ENCODE measurements around the gene RALBP1. TPM values are rescaled to one million over a fixed set of nuclear protein-coding genes. Genes with fewer than 3 reads are reported as not detected.
"Not testable (repeated sequence)": the region's sequence is repeated elsewhere in the genome, so short reads cannot be mapped to it uniquely, and the experiment has no call there.

RALBP1 gene
- total RNA-seq, 8 experiments from 2014 or later, result 22.0 to 46.4 (median 28.3) TPM

DNA sequence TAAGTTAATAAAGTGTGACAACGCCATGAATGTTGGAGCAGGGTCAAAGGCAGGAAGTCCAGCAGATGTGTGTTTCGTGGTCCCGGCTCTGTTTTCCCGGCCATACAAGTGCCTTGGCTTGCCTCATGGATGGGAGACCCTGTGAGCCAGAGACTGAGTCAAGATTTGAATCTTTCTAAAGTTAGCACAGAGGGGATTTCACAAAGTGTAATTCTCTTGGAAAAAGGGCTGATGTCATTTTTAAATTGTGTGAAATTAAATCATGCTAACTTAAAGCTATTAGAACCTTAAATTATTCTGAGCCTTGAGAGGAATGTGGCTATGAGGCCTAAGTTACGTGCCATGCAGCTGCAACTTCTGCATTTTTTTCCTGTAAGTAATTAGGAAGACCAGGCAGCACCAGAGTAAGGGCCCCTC is 38.3 kb upstream of the RALBP1 start:
- in situ Hi-C loops (cut with MboI; ENCODE audit: low pct_unique_long_range_greater_than_20kb in 2 of 9, low sequenced_read_pairs in 9 of 9, unreplicated experiment in 9 of 9), result no loop called here
- Histone ChIP-seq H3K4me1 (replicated peaks in 1 of 2) (peaks cover 12 to 15% of the 10 kb centered on the region in 2 donors), H3K27ac (no peak overlapping the region), H3K4me3 (no peak overlapping the region)
- ATAC-seq (replicated peaks in 6 of 8), result peak in 1 of 8 experiments; percentile 28
- WGBS, 10 experiments, result 7 to 100% (median 75%) methylated on average over 1 to 5 of the region's 5 CpGs

DNA sequence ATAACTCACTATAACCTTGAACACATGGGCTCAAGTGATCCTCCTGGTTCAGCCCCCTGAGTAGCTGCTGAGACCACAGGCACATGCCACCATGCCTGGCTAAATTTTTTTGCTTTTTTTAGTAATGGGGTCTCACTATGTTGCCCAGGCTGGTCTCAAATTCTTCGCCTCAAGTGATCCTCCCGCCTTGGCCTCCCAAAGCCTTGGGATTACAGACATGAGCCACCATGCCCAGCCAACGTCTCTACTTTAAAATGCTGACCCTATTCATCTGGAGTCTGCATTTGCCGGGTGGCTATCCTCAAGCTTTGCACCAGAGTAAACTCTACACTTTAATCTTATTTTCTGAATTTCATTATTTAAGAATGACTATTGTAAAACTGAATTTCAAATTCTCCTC is 37.6 kb upstream of the RALBP1 start:
- ATAC-seq (replicated peaks in 6 of 8), result no peak
- WGBS, 10 experiments, result 80 to 100% (median 96%) methylated on average over 1 to 4 of the region's 4 CpGs; no CpG with 5 or more reads in 4 of the 10 experiments
- Histone ChIP-seq H3K4me3 (no peak overlapping the region), H3K27ac (no peak overlapping the region), H3K4me1 (replicated peaks in 1 of 2) (peaks cover 12 to 15% of the 10 kb centered on the region in 2 donors)
- in situ Hi-C loops (cut with MboI; ENCODE audit: low pct_unique_long_range_greater_than_20kb in 2 of 9, low sequenced_read_pairs in 9 of 9, unreplicated experiment in 9 of 9), result no loop called here

DNA sequence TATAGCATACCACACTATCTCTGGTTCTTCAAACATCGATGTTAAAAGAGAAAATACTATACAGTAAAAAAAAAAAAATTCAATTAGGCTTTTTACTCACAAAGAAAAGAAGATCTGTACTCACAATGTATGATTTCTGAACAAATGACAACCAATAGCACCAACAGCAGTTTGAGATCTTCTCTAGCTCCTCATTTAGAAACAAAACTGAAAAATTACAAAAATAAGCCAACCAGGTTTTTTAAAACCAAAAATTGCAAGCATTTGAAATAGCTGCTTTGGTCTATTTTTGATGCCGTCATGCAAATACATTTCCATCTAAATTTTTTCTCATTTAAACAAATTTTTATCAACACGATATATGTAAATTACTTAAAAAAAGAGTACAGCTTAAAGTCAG is 34.3 kb upstream of the RALBP1 start:
- in situ Hi-C loops (cut with MboI; ENCODE audit: low pct_unique_long_range_greater_than_20kb in 2 of 9, low sequenced_read_pairs in 9 of 9, unreplicated experiment in 9 of 9), result no loop called here
- whole genome bisulfite sequencing, 10 experiments, result 77 to 100% (median 92%) methylated on average over 1 to 3 of the region's 3 CpGs

DNA sequence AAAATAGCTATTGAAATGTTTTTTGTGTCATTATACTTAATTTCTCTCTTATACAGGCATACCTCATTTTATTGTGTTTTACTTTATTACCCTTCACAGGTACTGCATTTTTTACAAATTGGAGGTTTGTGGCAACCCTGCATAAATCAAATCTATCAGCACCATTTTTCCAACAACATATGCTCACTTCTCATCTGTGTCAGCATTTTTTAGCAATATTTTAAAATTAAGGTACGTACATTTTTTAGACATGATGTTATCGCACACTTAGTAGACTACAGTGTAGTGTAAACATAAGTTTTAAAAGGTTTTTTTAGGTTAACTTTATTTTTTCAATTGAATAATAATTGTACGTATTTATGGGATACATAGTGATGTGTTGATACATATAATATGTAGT is 30.8 kb upstream of the RALBP1 start:
- H3K27ac ChIP-seq, result no peak overlapping the region
- 66 to 100% (median 95%) methylated on average over 2 to 3 of the region's 3 CpGs for WGBS, 10 experiments
- in situ Hi-C loops (cut with MboI; ENCODE audit: low pct_unique_long_range_greater_than_20kb in 2 of 9, low sequenced_read_pairs in 9 of 9, unreplicated experiment in 9 of 9), result no loop called here
- ATAC-seq (replicated peaks in 6 of 8), result no peak
- no peak overlapping the region for H3K4me3 ChIP-seq
- H3K4me1 ChIP-seq (replicated peaks in 1 of 2), result no peaks in the 10 kb centered on the region

More for the DNA sequence above, 34.3 kb upstream of the RALBP1 start:
- Histone ChIP-seq H3K4me1 (replicated peaks in 1 of 2) (no peaks in the 10 kb centered on the region), H3K4me3 (no peak overlapping the region), H3K27ac (no peak overlapping the region)
- no peak for ATAC-seq (replicated peaks in 6 of 8)

DNA sequence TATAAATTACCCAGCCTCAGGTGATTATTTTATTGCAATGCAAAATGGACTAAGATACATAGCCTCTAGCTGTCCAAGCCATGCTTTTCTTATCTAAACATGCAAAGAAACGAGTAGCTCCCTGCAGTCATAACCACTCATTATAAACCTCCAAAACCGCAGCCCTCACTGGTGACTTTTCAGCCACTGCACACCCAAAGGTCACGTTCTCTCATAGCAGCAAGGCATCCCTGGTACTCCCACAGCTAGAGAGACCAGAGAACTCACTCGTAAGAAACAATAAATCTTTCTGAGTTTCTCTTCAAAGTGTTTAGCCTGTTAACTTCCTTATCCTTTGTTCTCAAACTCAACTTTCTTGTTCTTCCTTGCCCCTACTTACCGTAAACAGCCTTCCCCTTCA is 28.5 kb upstream of the RALBP1 start:
- ATAC-seq (replicated peaks in 6 of 8), result no peak
- in situ Hi-C loops (cut with MboI; ENCODE audit: low pct_unique_long_range_greater_than_20kb in 2 of 9, low sequenced_read_pairs in 9 of 9, unreplicated experiment in 9 of 9), result no loop called here
- peaks cover 0 to 7% of the 10 kb centered on the region in 2 donors for H3K4me1 ChIP-seq (replicated peaks in 1 of 2)
- H3K4me3 ChIP-seq, result no peak overlapping the region
- WGBS, 10 experiments, result 0 to 100% (median 79%) methylated on average over 1 to 4 of the region's 5 CpGs; no CpG with 5 or more reads in 2 of the 10 experiments
- no peak overlapping the region for H3K27ac ChIP-seq

DNA sequence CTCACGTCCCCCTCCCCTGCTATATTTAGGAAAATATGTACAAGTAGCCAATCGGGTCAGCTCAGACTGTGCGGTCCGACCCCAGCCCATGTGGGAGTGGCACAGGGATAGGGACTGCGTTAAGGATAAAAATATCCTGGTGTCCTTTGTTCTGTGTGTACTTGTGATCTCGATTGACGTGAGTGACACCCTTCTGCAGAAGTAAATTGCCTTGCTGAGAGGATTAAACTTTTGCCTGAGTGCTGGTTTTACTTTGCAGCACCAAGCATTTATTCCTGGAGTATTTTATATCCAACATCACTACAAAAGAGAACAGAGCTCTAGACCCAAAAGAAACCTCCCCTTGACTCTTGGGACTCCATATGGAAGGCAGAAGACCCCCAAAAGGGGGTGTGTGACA is 28.0 kb upstream of the RALBP1 start:
- in situ Hi-C loops (cut with MboI; ENCODE audit: low pct_unique_long_range_greater_than_20kb in 2 of 9, low sequenced_read_pairs in 9 of 9, unreplicated experiment in 9 of 9), result no loop called here
- no peak overlapping the region for H3K27ac ChIP-seq
- WGBS, 10 experiments, result 63 to 100% (median 93%) methylated on average over 1 to 7 of the region's 7 CpGs; no CpG with 5 or more reads in 3 of the 10 experiments
- peaks cover 0 to 7% of the 10 kb centered on the region in 2 donors for H3K4me1 ChIP-seq (replicated peaks in 1 of 2)
- H3K4me3 ChIP-seq, result no peak overlapping the region
- no peak for ATAC-seq (replicated peaks in 6 of 8)

- 16 to 89% (median 64%) methylated on average over 1 to 11 of the region's 12 CpGs for WGBS, 10 experiments
- Histone ChIP-seq H3K27ac (no peak overlapping the region), H3K4me1 (replicated peaks in 1 of 2) (peaks cover 0 to 7% of the 10 kb centered on the region in 2 donors), H3K4me3 (no peak overlapping the region)
- ATAC-seq (replicated peaks in 6 of 8), result peak in 4 of 8 experiments; percentile 16 to 41 (median 28)
- in situ Hi-C loops (cut with MboI; ENCODE audit: low pct_unique_long_range_greater_than_20kb in 2 of 9, low sequenced_read_pairs in 9 of 9, unreplicated experiment in 9 of 9), result no loop called here
Observed at GRCh38 chr18:9449600-9450414, 25.5 kb upstream of the RALBP1 start.

DNA sequence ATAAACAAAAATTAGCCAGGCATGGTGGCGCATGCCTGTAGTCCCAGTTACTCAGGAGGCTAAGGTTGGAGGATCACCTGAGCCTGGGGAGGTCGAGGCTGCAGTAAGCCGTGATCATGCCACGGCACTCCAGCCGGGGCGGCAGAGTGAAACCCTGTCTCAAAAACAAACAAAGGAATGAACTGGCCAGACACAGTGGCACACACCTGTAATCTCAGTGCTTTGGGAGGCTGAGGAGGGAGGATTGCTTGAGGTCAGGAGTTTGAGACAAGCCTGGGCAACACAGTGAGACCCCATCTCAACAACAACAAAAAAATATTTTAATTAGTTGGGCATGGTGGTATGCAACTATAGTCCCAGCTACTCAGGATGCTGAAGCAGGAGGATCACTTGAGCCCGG is 24.4 kb upstream of the RALBP1 start:
- H3K4me3 ChIP-seq; ATAC-seq (replicated peaks in 6 of 8); H3K4me1 ChIP-seq (replicated peaks in 1 of 2); in situ Hi-C loops (cut with MboI; ENCODE audit: low pct_unique_long_range_greater_than_20kb in 2 of 9, low sequenced_read_pairs in 9 of 9, unreplicated experiment in 9 of 9); H3K27ac ChIP-seq: not testable (repeated sequence)
- WGBS, 10 experiments, result 44 to 100% (median 91%) methylated on average over 1 to 7 of the region's 7 CpGs; no CpG with 5 or more reads in 1 of the 10 experiments

DNA sequence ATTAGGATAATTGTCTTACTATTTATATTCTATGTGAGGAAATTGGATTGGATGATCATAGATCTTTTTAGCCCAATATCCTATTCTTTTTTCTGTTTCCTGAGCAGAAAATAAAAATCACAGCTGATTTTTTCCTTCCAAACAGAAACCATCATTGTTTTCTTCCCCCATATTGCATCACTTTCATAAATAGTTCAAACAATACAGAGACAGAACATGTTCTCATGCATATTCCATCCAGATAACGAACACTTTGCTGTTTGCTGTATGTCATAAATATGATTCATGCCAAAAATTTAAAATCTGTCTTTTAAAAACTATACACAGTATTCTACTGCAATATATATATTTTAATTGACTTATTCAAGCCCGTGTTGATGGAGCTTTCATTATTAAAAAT is 22.0 kb upstream of the RALBP1 start:
- 0 to 100% (median 92%) methylated on average over 1 to 2 of the region's 2 CpGs for WGBS, 10 experiments
- in situ Hi-C loops (cut with MboI; ENCODE audit: low pct_unique_long_range_greater_than_20kb in 2 of 9, low sequenced_read_pairs in 9 of 9, unreplicated experiment in 9 of 9), result no loop called here
- H3K27ac ChIP-seq, result no peak overlapping the region

GRCh38 chr18:9454061-9454703 is 21.1 kb upstream of the RALBP1 start:
- in situ Hi-C loops (cut with MboI; ENCODE audit: low pct_unique_long_range_greater_than_20kb in 2 of 9, low sequenced_read_pairs in 9 of 9, unreplicated experiment in 9 of 9), result no loop called here
- H3K4me1 ChIP-seq (replicated peaks in 1 of 2), result peaks cover 0 to 7% of the 10 kb centered on the region in 2 donors
- no peak overlapping the region for H3K4me3 ChIP-seq
- H3K27ac ChIP-seq, result no peak overlapping the region
- peak in 1 of 8 experiments; percentile 19 for ATAC-seq (replicated peaks in 6 of 8)
- 20 to 88% (median 39%) methylated on average over 1 to 5 of the region's 5 CpGs for WGBS, 10 experiments

More for the DNA sequence above, 22.0 kb upstream of the RALBP1 start:
- Histone ChIP-seq H3K4me3 (no peak overlapping the region), H3K4me1 (replicated peaks in 1 of 2) (peaks cover 0 to 7% of the 10 kb centered on the region in 2 donors)
- no peak for ATAC-seq (replicated peaks in 6 of 8)

DNA sequence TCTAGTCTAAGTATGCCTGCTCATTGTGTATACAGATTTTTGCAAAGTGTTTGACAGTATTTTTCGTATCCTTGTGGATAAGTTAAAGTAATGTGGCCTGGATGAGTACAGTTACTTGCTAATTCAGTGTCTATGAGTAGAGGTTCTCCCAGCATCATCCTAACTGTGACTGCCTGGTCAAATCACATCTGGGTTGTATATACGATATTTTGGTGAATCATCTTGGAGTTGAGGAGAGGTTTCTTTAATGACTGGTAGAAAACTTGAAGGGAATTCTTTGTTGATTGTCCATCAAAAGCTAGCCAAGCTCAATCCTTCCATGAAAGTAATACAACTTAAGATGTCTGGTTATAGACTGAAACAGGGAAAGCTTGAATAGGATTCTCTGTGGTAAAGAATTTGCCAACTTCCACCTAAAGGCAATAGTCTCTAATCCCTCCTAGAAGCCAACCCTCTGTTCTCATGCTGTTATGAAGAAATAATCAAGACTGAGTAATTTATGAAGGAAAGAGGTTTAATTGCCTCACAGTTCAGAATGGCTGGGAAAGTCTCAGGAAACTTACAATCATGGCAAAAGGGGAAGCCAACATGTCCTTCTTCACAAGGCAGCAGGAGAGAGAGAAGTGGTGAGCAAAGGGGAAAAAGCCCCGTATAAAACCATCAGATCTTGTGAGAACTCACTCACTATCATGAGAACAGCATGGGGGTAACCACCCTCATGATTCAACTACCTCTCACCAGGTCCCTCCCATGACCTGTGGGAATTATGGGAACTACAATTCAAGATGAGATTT is 19.4 kb upstream of the RALBP1 start:
- Histone ChIP-seq H3K4me3 (no peak overlapping the region), H3K4me1 (replicated peaks in 1 of 2) (no peaks in the 10 kb centered on the region), H3K27ac (no peak overlapping the region)
- WGBS, 10 experiments, result 52 to 100% (median 83%) methylated on average over 1 to 3 of the region's 3 CpGs
- no peak for ATAC-seq (replicated peaks in 6 of 8)
- in situ Hi-C loops (cut with MboI; ENCODE audit: low pct_unique_long_range_greater_than_20kb in 2 of 9, low sequenced_read_pairs in 9 of 9, unreplicated experiment in 9 of 9), result no loop called here

GRCh38 chr18:9466127-9466526 is 9.2 kb upstream of the RALBP1 start:
- in situ Hi-C loops (cut with MboI; ENCODE audit: low pct_unique_long_range_greater_than_20kb in 2 of 9, low sequenced_read_pairs in 9 of 9, unreplicated experiment in 9 of 9), result no loop called here
- WGBS, 10 experiments, result 50 to 94% (median 66%) methylated on average over 1 to 2 of the region's 2 CpGs; no CpG with 5 or more reads in 1 of the 10 experiments
- Histone ChIP-seq H3K4me1 (replicated peaks in 1 of 2) (no peaks in the 10 kb centered on the region), H3K27ac (no peak overlapping the region), H3K4me3 (no peak overlapping the region)
- ATAC-seq (replicated peaks in 6 of 8), result no peak

DNA sequence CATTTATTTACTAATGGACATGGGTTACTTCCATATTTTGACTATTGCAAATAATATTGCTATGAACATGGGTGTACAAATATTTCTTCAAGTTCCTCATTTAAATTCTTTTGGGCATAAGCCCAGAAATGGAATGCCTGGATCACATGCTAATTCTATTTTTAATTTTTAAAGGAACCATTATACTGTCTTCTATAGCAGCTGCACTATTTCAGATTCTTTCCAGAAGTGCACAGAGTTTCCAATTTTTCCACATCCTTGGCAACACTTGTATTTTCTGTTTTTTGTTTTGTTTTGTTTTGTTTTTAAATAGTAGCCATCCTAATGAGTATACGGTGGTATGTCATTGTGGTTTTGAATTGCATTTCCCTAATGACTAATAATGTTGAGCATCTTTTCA is 8.5 kb upstream of the RALBP1 start:
- no peak overlapping the region for H3K4me3 ChIP-seq
- in situ Hi-C loops (cut with MboI; ENCODE audit: low pct_unique_long_range_greater_than_20kb in 2 of 9, low sequenced_read_pairs in 9 of 9, unreplicated experiment in 9 of 9), result no loop called here
- no peak overlapping the region for H3K27ac ChIP-seq
- no peaks in the 10 kb centered on the region for H3K4me1 ChIP-seq (replicated peaks in 1 of 2)
- no peak for ATAC-seq (replicated peaks in 6 of 8)
- 9 to 100% (median 89%) methylated on average over 1 of the region's 1 CpG; no CpG with 5 or more reads in 1 of the 10 experiments for WGBS, 10 experiments

Data from motor neuron (in vitro differentiated cells).